Type B pancreatic cell (in vitro differentiated cells): ENCODE data around the gene KLC1. TPM values are rescaled to one million over a fixed set of nuclear protein-coding genes. Genes with fewer than 3 reads are reported as not detected.
A peak's percentile ranks its signal among the peaks of the same experiment; 100 is the strongest.

Experiments used
- DNase-seq: peaks from one replicate; pipeline ENCODE4 v3.0.0; 2021; ENCODE audit warnings: mixed read lengths; ENCODE audit not compliant: unreplicated experiment; ENCODE audit errors: extremely low spot score
- H3K27ac Mint-ChIP-seq: 2 replicates; pipeline ENCODE4 v1.8.0; 2021; ENCODE audit warnings: mild to moderate bottlenecking, mixed read lengths
- H3K27me3 Mint-ChIP-seq: 2 replicates; pipeline ENCODE4 v1.8.0; 2021; ENCODE audit warnings: mixed read lengths
- H3K36me3 Mint-ChIP-seq: 2 replicates; pipeline ENCODE4 v1.8.0; 2021; ENCODE audit warnings: mixed read lengths
- H3K4me1 Mint-ChIP-seq: one replicate; pipeline ENCODE4 v1.8.0; 2021; ENCODE audit warnings: mixed read lengths; ENCODE audit not compliant: unreplicated experiment
- H3K4me3 Mint-ChIP-seq: 2 replicates; pipeline ENCODE4 v1.8.0; 2021; ENCODE audit warnings: mild to moderate bottlenecking, mixed read lengths
- H3K9me3 Mint-ChIP-seq: 2 replicates; pipeline ENCODE4 v1.8.0; 2021; ENCODE audit warnings: mixed read lengths
- total RNA-seq: library from RNA; stranded (reverse); gene quantifications from 2 replicates; pipeline ENCODE4 v1.2.1, GENCODE V29; 2021; ENCODE audit warnings: low replicate concordance
- TF ChIP-seq, protein P1 (sequence below): fragments of 200-600 bp; sonication (generic); conservative IDR thresholded peaks from 2 replicates; pipeline ENCODE4 v1.5.0; 2021; ENCODE audit warnings: antibody characterized with exemption, mild to moderate bottlenecking

Gene KLC1
- total RNA-seq, 1 donor from 2014 or later: 145 TPM

GRCh38 chr14:103675957-103676356 is 46.9 kb downstream of the KLC1 start:
- no peak overlapping the region for H3K4me3 Mint-ChIP-seq
- H3K36me3 Mint-ChIP-seq: peaks cover 34% of the 10 kb centered on the region
- TF ChIP-seq, protein P1, sequence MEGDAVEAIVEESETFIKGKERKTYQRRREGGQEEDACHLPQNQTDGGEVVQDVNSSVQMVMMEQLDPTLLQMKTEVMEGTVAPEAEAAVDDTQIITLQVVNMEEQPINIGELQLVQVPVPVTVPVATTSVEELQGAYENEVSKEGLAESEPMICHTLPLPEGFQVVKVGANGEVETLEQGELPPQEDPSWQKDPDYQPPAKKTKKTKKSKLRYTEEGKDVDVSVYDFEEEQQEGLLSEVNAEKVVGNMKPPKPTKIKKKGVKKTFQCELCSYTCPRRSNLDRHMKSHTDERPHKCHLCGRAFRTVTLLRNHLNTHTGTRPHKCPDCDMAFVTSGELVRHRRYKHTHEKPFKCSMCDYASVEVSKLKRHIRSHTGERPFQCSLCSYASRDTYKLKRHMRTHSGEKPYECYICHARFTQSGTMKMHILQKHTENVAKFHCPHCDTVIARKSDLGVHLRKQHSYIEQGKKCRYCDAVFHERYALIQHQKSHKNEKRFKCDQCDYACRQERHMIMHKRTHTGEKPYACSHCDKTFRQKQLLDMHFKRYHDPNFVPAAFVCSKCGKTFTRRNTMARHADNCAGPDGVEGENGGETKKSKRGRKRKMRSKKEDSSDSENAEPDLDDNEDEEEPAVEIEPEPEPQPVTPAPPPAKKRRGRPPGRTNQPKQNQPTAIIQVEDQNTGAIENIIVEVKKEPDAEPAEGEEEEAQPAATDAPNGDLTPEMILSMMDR: no peak
- H3K9me3 Mint-ChIP-seq: no peaks in the 10 kb centered on the region
- no peaks in the 10 kb centered on the region for H3K27me3 Mint-ChIP-seq
- no peak overlapping the region for H3K27ac Mint-ChIP-seq
- no peak for DNase-seq
- no peaks in the 10 kb centered on the region for H3K4me1 Mint-ChIP-seq

DNA sequence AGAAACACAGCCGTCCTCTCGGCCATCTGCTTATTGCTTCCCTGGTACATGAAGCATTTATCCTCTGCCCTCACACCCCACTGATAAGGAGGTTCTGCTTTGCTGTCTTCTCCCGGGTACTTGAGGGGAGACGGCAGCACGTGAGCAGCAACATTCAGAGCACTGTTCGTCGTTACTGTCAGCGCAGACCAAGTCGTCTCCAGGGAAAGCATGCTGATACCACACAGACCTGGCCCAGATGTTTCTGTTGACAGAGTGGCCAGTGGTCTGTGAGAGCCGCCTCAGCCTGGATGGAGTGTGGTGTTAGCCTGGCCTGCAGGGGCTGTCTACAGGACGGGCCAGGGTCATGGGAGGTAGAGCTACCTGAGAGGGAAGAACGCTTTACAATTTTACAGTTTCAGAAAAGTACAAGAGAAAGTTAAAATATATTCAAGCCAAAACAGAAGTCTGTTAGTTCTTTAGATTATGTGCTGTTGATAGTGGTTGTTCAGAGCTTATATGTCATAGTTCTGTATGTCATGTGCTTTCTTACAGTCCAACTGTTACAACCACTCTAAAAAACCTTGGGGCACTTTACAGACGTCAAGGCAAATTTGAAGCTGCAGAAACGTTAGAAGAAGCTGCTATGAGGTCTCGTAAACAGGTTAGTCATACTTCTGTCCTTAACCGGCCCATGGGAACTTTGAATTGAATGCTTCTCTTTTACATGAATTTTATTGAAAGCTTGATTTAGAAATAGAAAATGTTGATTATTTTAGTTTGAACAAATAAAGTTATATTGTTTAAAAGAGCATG is 48.1 kb downstream of the KLC1 start:
- DNase-seq: no peak
- H3K27me3 Mint-ChIP-seq: no peaks in the 10 kb centered on the region
- no peaks in the 10 kb centered on the region for H3K9me3 Mint-ChIP-seq
- peak overlapping the region; percentile 40 for H3K27ac Mint-ChIP-seq
- no peaks in the 10 kb centered on the region for H3K4me1 Mint-ChIP-seq
- peaks cover 27% of the 10 kb centered on the region for H3K36me3 Mint-ChIP-seq
- TF ChIP-seq, protein P1: no peak
- H3K4me3 Mint-ChIP-seq: no peak overlapping the region

GRCh38 chr14:103679351-103679750 is 50.3 kb downstream of the KLC1 start:
- Mint-ChIP-seq H3K36me3 (peaks cover 19% of the 10 kb centered on the region), H3K27me3 (no peaks in the 10 kb centered on the region), H3K4me1 (no peaks in the 10 kb centered on the region), H3K27ac (no peak overlapping the region), H3K4me3 (no peak overlapping the region), H3K9me3 (no peaks in the 10 kb centered on the region)
- TF ChIP-seq, protein P1: peak; percentile 65
- no peak for DNase-seq

- no peak for DNase-seq
- Mint-ChIP-seq H3K4me3 (no peak overlapping the region), H3K4me1 (no peaks in the 10 kb centered on the region), H3K27me3 (no peaks in the 10 kb centered on the region), H3K27ac (no peak overlapping the region), H3K36me3 (peaks cover 15% of the 10 kb centered on the region), H3K9me3 (no peaks in the 10 kb centered on the region)
- TF ChIP-seq, protein P1: no peak
Observed at GRCh38 chr14:103680491-103681231, 51.6 kb downstream of the KLC1 start.

- H3K9me3 Mint-ChIP-seq: no peaks in the 10 kb centered on the region
Observed at GRCh38 chr14:103683139-103683538, 54.1 kb downstream of the KLC1 start.

More at GRCh38 chr14:103683139-103683538, 54.1 kb downstream of the KLC1 start:
- H3K27me3 Mint-ChIP-seq: no peaks in the 10 kb centered on the region
- no peaks in the 10 kb centered on the region for H3K4me1 Mint-ChIP-seq
- no peak overlapping the region for H3K4me3 Mint-ChIP-seq
- H3K27ac Mint-ChIP-seq: no peak overlapping the region
- DNase-seq: no peak
- TF ChIP-seq, protein P1: no peak
- H3K36me3 Mint-ChIP-seq: peaks cover 13% of the 10 kb centered on the region
